ENCODE data around the gene BCL2L12. TPM values are rescaled to one million over a fixed set of nuclear protein-coding genes. Genes with fewer than 3 reads are reported as not detected.

BCL2L12 gene
- total and polyA plus RNA-seq, 2 of the 13 experiments (the other 11 are each of a cell fraction or from before 2014, with no cell fraction given) = 26.8 to 40.8 TPM

DNA sequence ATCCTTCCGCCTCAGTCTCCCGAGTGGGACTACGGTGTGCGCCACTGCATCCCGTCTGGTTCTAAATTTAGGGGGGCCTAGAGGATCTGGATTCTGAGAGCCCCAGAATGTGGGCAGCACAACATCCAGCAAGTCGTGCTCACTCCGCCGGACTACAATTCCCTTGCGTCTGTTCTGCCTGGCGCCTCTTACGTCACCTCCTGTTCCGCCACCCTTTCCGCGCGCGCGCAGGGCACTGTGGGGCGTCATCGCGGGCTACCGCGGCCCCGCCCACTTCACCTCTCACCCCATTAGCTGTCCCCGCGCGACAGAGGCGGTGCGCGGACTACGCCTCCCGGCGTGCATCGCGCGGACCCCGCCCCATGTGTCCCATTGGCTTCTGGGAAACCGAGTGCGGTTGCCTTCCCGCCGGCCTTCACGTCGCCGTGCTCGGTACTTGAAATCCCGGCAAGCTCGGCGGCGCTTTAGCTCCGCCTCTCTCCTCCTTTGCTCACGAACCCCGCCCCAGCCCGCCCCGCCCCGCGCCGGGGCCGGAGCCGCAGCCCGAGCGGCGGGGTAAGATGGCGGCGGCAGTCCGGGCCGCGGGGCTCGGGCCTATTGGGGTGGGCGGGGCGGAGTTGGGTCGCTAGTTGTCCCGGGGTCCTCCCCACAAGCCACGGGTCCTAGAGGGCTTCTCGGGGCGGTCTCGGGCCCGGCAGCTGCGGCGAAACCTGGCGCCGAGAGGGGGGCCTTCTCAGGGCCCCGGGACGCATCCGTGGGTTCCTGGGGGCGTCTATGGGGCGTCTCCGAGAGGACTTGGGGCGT is 23.8 kb upstream of the BCL2L12 start, which contains the start of gene SCAF1 (continued):
- TF ChIP-seq HMGA1 (CRISPR knock-in tag; conservative IDR thresholded peaks at IDR 0.05) (no peak), ZMYM3 (CRISPR knock-in tag; IDR thresholded peaks at IDR 0.05) (no peak), IRX3 (CRISPR knock-in tag; IDR thresholded peaks at IDR 0.05; ENCODE audit: borderline replicate concordance, low read depth) (no peak), ZNF547 (CRISPR knock-in tag; IDR thresholded peaks at IDR 0.05) (no peak; the same call in 1 of the 2 replicates), BRD4 (CRISPR knock-in tag; IDR thresholded peaks at IDR 0.05) (no peak; the same call in 1 of the 2 replicates), TOE1 (CRISPR knock-in tag; IDR thresholded peaks at IDR 0.05) (no peak), ZNF772 (CRISPR knock-in tag; IDR thresholded peaks at IDR 0.05) (0 out of 2 replicates have a peak, but pooled peaks have one; percentile 36), RFX1 (IDR thresholded peaks at IDR 0.05) (no peak), RAD51 (IDR thresholded peaks at IDR 0.05; ENCODE audit: borderline replicate concordance) (no peak), XBP1 (CRISPR knock-in tag; IDR thresholded peaks at IDR 0.05) (no peak), TEAD2 (CRISPR knock-in tag; IDR thresholded peaks at IDR 0.05) (no peak), HNF4G (IDR thresholded peaks at IDR 0.05; ENCODE audit: borderline replicate concordance, low read depth, low read length) (no peak; the same call in 1 of the 2 replicates), HNF4G (CRISPR knock-in tag; IDR thresholded peaks at IDR 0.05; ENCODE audit: borderline replicate concordance, low read depth) (no peak), ZNF761 (CRISPR knock-in tag; conservative IDR thresholded peaks at IDR 0.05) (no peak), MAFG (CRISPR knock-in tag; IDR thresholded peaks at IDR 0.05) (no peak), ZNF780A (CRISPR knock-in tag; IDR thresholded peaks at IDR 0.05) (no peak), RCOR2 (CRISPR knock-in tag; IDR thresholded peaks at IDR 0.05) (no peak), CC2D1A (CRISPR knock-in tag; IDR thresholded peaks at IDR 0.05) (no peak), ZNF124 (CRISPR knock-in tag; IDR thresholded peaks at IDR 0.05) (peak; percentile 22; the same call in 1 of the 2 replicates)
- TF ChIP-seq, protein P1, sequence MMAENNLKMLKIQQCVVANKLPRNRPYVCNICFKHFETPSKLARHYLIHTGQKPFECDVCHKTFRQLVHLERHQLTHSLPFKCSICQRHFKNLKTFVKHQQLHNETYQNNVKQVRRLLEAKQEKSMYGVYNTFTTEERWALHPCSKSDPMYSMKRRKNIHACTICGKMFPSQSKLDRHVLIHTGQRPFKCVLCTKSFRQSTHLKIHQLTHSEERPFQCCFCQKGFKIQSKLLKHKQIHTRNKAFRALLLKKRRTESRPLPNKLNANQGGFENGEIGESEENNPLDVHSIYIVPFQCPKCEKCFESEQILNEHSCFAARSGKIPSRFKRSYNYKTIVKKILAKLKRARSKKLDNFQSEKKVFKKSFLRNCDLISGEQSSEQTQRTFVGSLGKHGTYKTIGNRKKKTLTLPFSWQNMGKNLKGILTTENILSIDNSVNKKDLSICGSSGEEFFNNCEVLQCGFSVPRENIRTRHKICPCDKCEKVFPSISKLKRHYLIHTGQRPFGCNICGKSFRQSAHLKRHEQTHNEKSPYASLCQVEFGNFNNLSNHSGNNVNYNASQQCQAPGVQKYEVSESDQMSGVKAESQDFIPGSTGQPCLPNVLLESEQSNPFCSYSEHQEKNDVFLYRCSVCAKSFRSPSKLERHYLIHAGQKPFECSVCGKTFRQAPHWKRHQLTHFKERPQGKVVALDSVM (CRISPR knock-in tag; IDR thresholded peaks at IDR 0.05) = no peak
- TF ChIP-seq, protein P2, sequence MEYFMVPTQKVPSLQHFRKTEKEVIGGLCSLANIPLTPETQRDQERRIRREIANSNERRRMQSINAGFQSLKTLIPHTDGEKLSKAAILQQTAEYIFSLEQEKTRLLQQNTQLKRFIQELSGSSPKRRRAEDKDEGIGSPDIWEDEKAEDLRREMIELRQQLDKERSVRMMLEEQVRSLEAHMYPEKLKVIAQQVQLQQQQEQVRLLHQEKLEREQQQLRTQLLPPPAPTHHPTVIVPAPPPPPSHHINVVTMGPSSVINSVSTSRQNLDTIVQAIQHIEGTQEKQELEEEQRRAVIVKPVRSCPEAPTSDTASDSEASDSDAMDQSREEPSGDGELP (IDR thresholded peaks at IDR 0.05; ENCODE audit: borderline replicate concordance, low read depth) = peak; percentile 51; the same call in 1 of the 2 replicates
- TF ChIP-seq, protein P3, sequence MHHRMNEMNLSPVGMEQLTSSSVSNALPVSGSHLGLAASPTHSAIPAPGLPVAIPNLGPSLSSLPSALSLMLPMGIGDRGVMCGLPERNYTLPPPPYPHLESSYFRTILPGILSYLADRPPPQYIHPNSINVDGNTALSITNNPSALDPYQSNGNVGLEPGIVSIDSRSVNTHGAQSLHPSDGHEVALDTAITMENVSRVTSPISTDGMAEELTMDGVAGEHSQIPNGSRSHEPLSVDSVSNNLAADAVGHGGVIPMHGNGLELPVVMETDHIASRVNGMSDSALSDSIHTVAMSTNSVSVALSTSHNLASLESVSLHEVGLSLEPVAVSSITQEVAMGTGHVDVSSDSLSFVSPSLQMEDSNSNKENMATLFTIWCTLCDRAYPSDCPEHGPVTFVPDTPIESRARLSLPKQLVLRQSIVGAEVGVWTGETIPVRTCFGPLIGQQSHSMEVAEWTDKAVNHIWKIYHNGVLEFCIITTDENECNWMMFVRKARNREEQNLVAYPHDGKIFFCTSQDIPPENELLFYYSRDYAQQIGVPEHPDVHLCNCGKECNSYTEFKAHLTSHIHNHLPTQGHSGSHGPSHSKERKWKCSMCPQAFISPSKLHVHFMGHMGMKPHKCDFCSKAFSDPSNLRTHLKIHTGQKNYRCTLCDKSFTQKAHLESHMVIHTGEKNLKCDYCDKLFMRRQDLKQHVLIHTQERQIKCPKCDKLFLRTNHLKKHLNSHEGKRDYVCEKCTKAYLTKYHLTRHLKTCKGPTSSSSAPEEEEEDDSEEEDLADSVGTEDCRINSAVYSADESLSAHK (CRISPR knock-in tag; IDR thresholded peaks at IDR 0.05; ENCODE audit: borderline replicate concordance) = no peak
- TF ChIP-seq, protein P4, sequence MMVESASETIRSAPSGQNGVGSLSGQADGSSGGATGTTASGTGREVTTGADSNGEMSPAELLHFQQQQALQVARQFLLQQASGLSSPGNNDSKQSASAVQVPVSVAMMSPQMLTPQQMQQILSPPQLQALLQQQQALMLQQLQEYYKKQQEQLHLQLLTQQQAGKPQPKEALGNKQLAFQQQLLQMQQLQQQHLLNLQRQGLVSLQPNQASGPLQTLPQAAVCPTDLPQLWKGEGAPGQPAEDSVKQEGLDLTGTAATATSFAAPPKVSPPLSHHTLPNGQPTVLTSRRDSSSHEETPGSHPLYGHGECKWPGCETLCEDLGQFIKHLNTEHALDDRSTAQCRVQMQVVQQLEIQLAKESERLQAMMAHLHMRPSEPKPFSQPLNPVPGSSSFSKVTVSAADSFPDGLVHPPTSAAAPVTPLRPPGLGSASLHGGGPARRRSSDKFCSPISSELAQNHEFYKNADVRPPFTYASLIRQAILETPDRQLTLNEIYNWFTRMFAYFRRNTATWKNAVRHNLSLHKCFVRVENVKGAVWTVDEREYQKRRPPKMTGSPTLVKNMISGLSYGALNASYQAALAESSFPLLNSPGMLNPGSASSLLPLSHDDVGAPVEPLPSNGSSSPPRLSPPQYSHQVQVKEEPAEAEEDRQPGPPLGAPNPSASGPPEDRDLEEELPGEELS (CRISPR knock-in tag; IDR thresholded peaks at IDR 0.05) = no peak

Measured in HepG2 (cell line).